A549 treated with CORT108297 at 1 μM for 4 hours (cell line): ENCODE results near the gene ABHD1. TPM values are rescaled to one million over a fixed set of nuclear protein-coding genes. Genes with fewer than 3 reads are reported as not detected.

ENCODE experiments used
- total RNA-seq: library from RNA; stranded (reverse); fragments of 200-300 nt; extraction: Qiagen RNA extraction; gene quantifications from 5 replicates; pipeline ENCODE4 v1.2.3, GENCODE V29; 2022

Gene ABHD1
- total RNA-seq, result 1.2 to 1.8 TPM (median 1.3 TPM) in 5 replicates

GRCh38 chr2:27123302-27124150 lies at the start of gene ABHD1:
ABHD1 (plus strand) TSS chr2:27123815; CDS start chr2:27123949, 134 bp downstream.

GRCh38 chr2:27078267-27079194 lies 45.1 kb upstream of the ABHD1 start, which contains the start of gene EMILIN1:
EMILIN1 (plus strand) TSS chr2:27078615; CDS start chr2:27079066, 451 bp downstream.

GRCh38 chr2:27086724-27087593 lies 36.7 kb upstream of the ABHD1 start, which contains the start of gene KHK:
KHK (plus strand) TSS chr2:27086772; CDS start chr2:27087260, 488 bp downstream.

GRCh38 chr2:27118525-27119329 lies 4.9 kb upstream of the ABHD1 start, which contains the start of gene CGREF1:
CGREF1 (minus strand) TSS chr2:27119128; CDS start chr2:27104366, 14,762 bp downstream.

GRCh38 chr2:27133905-27134780 lies 10.5 kb downstream of the ABHD1 start, which contains the start of gene PREB:
PREB (minus strand) TSS chr2:27134636; CDS start chr2:27134421, 215 bp downstream.

GRCh38 chr2:27139310-27139709 lies 15.7 kb downstream of the ABHD1 start, which contains the start of gene PRR30:
PRR30 (minus strand) TSS chr2:27139410; CDS start chr2:27138329, 1,081 bp downstream.

GRCh38 chr2:27148801-27149439 lies 25.3 kb downstream of the ABHD1 start, which contains the start of gene TCF23:
TCF23 (plus strand) TSS chr2:27149004; CDS start chr2:27149134, 130 bp downstream.

Other genes with a start within 250 kb of the ABHD1 start
- 12.2 to 14.0 TPM (median 12.7 TPM) in 5 replicates for gene MAPRE3, start 153.2 kb upstream of the ABHD1 start, total RNA-seq
- 54.2 to 72.9 TPM (median 69.3 TPM) in 5 replicates for gene TMEM214, start 90.8 kb upstream of the ABHD1 start, total RNA-seq
- 30.0 to 34.0 TPM (median 32.4 TPM) in 5 replicates for gene AGBL5, start 72.1 kb upstream of the ABHD1 start, total RNA-seq
- 543 to 595 TPM (median 559 TPM) in 5 replicates for gene OST4, start 52.2 kb upstream of the ABHD1 start, total RNA-seq
- 0.37 to 0.50 TPM (median 0.47 TPM) in 5 replicates for gene EMILIN1, start 45.2 kb upstream of the ABHD1 start, total RNA-seq
- gene KHK, start 37.0 kb upstream of the ABHD1 start, total RNA-seq, result 7.5 to 11.0 TPM (median 9.5 TPM) in 5 replicates
- 7.2 to 8.5 TPM (median 7.7 TPM) in 5 replicates for gene CGREF1, start 4.7 kb upstream of the ABHD1 start, total RNA-seq
- gene PREB, start 10.8 kb downstream of the ABHD1 start, total RNA-seq, result 52.9 to 69.5 TPM (median 65.0 TPM) in 5 replicates
- gene PRR30, start 15.6 kb downstream of the ABHD1 start, total RNA-seq, result not detected in 5 replicates
- not detected in 5 replicates for gene TCF23, start 25.2 kb downstream of the ABHD1 start, total RNA-seq
- 208 to 219 TPM (median 213 TPM) in 5 replicates for gene ATRAID, start 88.2 kb downstream of the ABHD1 start, total RNA-seq
- 68.6 to 73.0 TPM (median 71.5 TPM) in 5 replicates for gene SLC5A6, start 88.5 kb downstream of the ABHD1 start, total RNA-seq
- 58.1 to 68.9 TPM (median 65.2 TPM) in 5 replicates for gene CAD, start 93.6 kb downstream of the ABHD1 start, total RNA-seq
- gene SLC30A3, start 139.2 kb downstream of the ABHD1 start, total RNA-seq, result 2.4 to 4.1 TPM (median 3.9 TPM) in 5 replicates
- not detected in 5 replicates for gene DNAJC5G, start 151.6 kb downstream of the ABHD1 start, total RNA-seq
- 0.45 to 0.71 TPM (median 0.61 TPM) in 5 replicates for gene TRIM54, start 158.6 kb downstream of the ABHD1 start, total RNA-seq
- 0.48 to 2.5 TPM (median 1.6 TPM) in 5 replicates for gene UCN, start 184.6 kb downstream of the ABHD1 start, total RNA-seq
- 78.0 to 104 TPM (median 89.6 TPM) in 5 replicates for gene MPV17, start 199.3 kb downstream of the ABHD1 start, total RNA-seq
- 58.8 to 66.8 TPM (median 60.2 TPM) in 5 replicates for gene GTF3C2, start 232.9 kb downstream of the ABHD1 start, total RNA-seq
- 58.7 to 63.2 TPM (median 61.4 TPM) in 5 replicates for gene EIF2B4, start 246.5 kb downstream of the ABHD1 start, total RNA-seq
- 132 to 155 TPM (median 147 TPM) in 5 replicates for gene SNX17, start 246.8 kb downstream of the ABHD1 start, total RNA-seq